Thyroid gland (tissue), 4 donors: ENCODE measurements around the gene TBC1D16.

Source experiments
- CTCF ChIP-seq, 6 experiments: fragments of 200-600 bp in 3 of 6; fragments of 450-650 bp in 3 of 6; sonication (generic) in 3 of 6; IDR thresholded peaks; one replicate each; pipeline ENCODE4 v1.5.1; 2016 to 2019; ENCODE audit warnings: antibody characterized with exemption in 6 of 6, mild to moderate bottlenecking in 2 of 6, inconsistent platforms in 1 of 6, moderate library complexity in 1 of 6
- POLR2A ChIP-seq, 2 donors: fragments of 450-650 bp; IDR thresholded peaks; one replicate each; pipeline ENCODE4 v1.6.1; 2017; ENCODE audit warnings: antibody characterized with exemption in 2 of 2, mild to moderate bottlenecking in 2 of 2, moderate library complexity in 1 of 2

GRCh38 chr17:80058311-80058955, 22.8 kb upstream of the TBC1D16 start:
- TF ChIP-seq CTCF (IDR thresholded peaks at IDR 0.05): no peak
- TF ChIP-seq POLR2A (IDR thresholded peaks at IDR 0.05): no peak
